Type B pancreatic cell (in vitro differentiated cells): Measurements from ENCODE around the gene MYCBP. TPM values are rescaled to one million over a fixed set of nuclear protein-coding genes. Genes with fewer than 3 reads are reported as not detected.
A peak's percentile ranks its signal among the peaks of the same experiment; 100 is the strongest.

Experiments used
- DNase-seq: peaks from one replicate; pipeline ENCODE4 v3.0.0; 2021; ENCODE audit warnings: mixed read lengths; ENCODE audit not compliant: unreplicated experiment; ENCODE audit errors: extremely low spot score
- H3K27ac Mint-ChIP-seq: 2 replicates; pipeline ENCODE4 v1.8.0; 2021; ENCODE audit warnings: mild to moderate bottlenecking, mixed read lengths
- H3K27me3 Mint-ChIP-seq: 2 replicates; pipeline ENCODE4 v1.8.0; 2021; ENCODE audit warnings: mixed read lengths
- H3K36me3 Mint-ChIP-seq: 2 replicates; pipeline ENCODE4 v1.8.0; 2021; ENCODE audit warnings: mixed read lengths
- H3K4me1 Mint-ChIP-seq: one replicate; pipeline ENCODE4 v1.8.0; 2021; ENCODE audit warnings: mixed read lengths; ENCODE audit not compliant: unreplicated experiment
- H3K4me3 Mint-ChIP-seq: 2 replicates; pipeline ENCODE4 v1.8.0; 2021; ENCODE audit warnings: mild to moderate bottlenecking, mixed read lengths
- H3K9me3 Mint-ChIP-seq: 2 replicates; pipeline ENCODE4 v1.8.0; 2021; ENCODE audit warnings: mixed read lengths
- CTCF ChIP-seq: fragments of 200-600 bp; sonication (generic); conservative IDR thresholded peaks from 2 replicates; pipeline ENCODE4 v1.5.0; 2021; ENCODE audit warnings: antibody characterized with exemption, mild to moderate bottlenecking
- total RNA-seq: library from RNA; stranded (reverse); gene quantifications from 2 replicates; pipeline ENCODE4 v1.2.1, GENCODE V29; 2021; ENCODE audit warnings: low replicate concordance

MYCBP gene
- total RNA-seq, 1 donor from 2014 or later = 20.0 TPM

GRCh38 chr1:38896169-38896568, 23.0 kb upstream of the MYCBP start:
- Mint-ChIP-seq H3K4me1 (no peaks in the 10 kb centered on the region), H3K27me3 (no peaks in the 10 kb centered on the region), H3K36me3 (no peaks in the 10 kb centered on the region), H3K9me3 (no peaks in the 10 kb centered on the region), H3K27ac (no peak overlapping the region), H3K4me3 (no peak overlapping the region)
- TF ChIP-seq CTCF = no peak
- DNase-seq = no peak

DNA sequence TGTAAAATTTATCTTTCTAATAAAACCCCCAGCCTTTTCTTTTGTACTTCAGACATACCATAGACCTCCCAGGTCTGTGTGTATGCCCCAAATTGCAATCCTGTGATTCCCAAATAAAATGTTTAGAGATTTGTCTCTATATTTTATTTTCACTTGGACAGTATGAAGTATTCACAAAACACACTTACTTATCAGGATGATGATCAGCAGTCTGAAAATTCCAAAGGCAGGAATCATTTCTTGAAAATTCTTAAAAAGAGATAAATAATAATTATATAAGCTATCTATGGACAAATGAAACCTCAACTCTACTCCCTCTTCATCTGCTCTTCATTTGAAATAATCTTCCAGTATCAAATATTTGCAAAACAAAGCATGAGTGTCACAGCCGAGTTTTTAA, 19.8 kb upstream of the MYCBP start:
- Mint-ChIP-seq H3K9me3 (no peaks in the 10 kb centered on the region), H3K4me1 (no peaks in the 10 kb centered on the region), H3K27ac (no peak overlapping the region), H3K4me3 (no peak overlapping the region), H3K36me3 (peaks cover 3% of the 10 kb centered on the region), H3K27me3 (no peaks in the 10 kb centered on the region)
- DNase-seq = no peak
- TF ChIP-seq CTCF = no peak

DNA sequence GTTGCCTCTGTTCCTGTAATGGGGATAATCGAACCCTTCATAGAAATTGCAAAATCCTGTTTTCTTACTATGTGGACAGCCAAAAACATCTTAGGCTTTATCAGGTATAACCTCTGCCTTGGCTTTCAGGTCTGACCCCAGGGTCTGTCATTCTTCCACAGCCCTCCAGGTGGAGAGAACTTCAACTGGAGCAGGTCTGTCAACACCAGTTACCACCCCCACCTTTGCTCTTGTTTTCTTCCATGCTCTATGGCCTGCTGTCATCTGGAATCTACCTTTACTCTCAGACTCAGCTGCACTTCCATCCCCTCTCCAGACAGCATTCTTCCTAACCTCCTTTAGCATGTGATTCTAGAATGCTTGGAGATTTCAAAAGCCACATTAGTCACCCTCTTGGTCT, 18.6 kb upstream of the MYCBP start:
- TF ChIP-seq CTCF = peak; percentile 25
- no peak overlapping the region for H3K27ac Mint-ChIP-seq
- no peak for DNase-seq
- H3K27me3 Mint-ChIP-seq = no peaks in the 10 kb centered on the region
- H3K36me3 Mint-ChIP-seq = peaks cover 3% of the 10 kb centered on the region
- no peaks in the 10 kb centered on the region for H3K4me1 Mint-ChIP-seq
- H3K4me3 Mint-ChIP-seq = no peak overlapping the region
- no peaks in the 10 kb centered on the region for H3K9me3 Mint-ChIP-seq

- Mint-ChIP-seq H3K27ac (no peak overlapping the region), H3K27me3 (no peaks in the 10 kb centered on the region), H3K9me3 (no peaks in the 10 kb centered on the region), H3K4me1 (no peaks in the 10 kb centered on the region), H3K4me3 (no peak overlapping the region), H3K36me3 (peaks cover 3% of the 10 kb centered on the region)
- TF ChIP-seq CTCF = no peak
- DNase-seq = no peak
These were observed 16.4 kb upstream of the MYCBP start for GRCh38 chr1:38889589-38889988.

DNA sequence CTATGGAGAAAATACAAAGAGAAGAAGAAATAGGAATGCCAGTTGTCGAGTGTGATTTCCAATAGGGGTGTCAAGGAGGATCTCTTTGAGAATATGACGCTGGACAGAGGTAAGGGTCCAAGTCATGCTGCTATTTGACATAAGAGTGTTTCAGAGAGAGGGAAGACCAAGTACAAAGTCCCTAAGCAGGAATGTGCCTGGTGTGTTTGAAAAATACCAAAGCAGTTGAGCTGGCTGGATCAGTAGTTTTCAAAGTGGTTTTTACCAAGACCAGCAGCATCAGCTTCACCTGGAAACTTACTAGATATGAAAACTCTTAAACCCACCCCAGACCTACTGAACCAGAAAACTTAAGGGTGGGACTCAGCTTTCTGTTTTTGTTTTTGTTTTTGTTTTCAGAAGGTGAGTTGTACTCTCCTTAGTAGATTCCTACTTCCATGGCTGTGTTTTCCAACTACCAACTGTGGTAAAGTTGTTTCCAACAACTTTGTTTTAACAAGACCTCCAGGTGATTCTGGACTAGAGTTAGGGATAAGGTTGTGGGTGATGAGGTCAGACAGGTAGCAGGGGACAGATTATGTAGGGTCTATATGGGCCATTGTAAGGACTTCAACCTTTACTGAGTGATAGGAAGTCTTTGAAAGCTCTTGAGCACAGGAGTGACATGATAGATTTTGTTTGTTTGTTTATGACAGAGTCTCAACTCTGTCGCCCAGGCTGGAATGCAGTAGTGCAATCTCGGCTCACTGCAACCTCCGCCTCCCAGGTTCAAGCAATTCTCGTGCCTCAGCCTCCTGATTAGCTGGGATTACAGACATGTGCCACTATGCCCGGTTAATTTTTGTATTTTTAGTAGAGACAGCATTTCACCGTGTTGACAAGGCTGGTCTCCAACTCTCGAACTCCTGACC, 15.5 kb upstream of the MYCBP start:
- Mint-ChIP-seq H3K27ac (no peak overlapping the region), H3K9me3 (no peaks in the 10 kb centered on the region), H3K4me1 (no peaks in the 10 kb centered on the region), H3K27me3 (no peaks in the 10 kb centered on the region), H3K4me3 (no peak overlapping the region), H3K36me3 (peaks cover 3% of the 10 kb centered on the region)
- no peak for TF ChIP-seq CTCF
- no peak for DNase-seq
